Measurements from ENCODE around the gene TUBG1.

DNA sequence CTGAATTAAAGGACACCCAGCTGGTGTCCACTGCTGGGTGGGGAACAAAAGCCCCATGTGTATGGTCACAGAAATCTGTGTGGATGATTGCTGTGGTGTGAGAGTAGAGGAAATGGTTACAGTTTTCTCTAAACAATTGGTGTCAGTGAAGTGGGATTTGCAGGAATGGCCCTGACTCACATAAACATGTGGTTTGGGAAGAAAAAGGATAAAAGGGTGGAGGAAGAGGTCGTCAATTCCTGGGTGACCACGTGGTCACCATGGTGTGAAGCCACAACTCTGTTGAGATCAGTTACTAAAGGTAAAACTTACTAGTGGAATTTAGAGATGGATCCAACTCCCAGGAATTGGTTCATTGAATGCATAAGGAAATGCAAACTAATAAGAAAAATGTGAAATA, 46.0 kb downstream of the TUBG1 start:
- TF ChIP-seq, protein P1, sequence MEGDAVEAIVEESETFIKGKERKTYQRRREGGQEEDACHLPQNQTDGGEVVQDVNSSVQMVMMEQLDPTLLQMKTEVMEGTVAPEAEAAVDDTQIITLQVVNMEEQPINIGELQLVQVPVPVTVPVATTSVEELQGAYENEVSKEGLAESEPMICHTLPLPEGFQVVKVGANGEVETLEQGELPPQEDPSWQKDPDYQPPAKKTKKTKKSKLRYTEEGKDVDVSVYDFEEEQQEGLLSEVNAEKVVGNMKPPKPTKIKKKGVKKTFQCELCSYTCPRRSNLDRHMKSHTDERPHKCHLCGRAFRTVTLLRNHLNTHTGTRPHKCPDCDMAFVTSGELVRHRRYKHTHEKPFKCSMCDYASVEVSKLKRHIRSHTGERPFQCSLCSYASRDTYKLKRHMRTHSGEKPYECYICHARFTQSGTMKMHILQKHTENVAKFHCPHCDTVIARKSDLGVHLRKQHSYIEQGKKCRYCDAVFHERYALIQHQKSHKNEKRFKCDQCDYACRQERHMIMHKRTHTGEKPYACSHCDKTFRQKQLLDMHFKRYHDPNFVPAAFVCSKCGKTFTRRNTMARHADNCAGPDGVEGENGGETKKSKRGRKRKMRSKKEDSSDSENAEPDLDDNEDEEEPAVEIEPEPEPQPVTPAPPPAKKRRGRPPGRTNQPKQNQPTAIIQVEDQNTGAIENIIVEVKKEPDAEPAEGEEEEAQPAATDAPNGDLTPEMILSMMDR (IDR thresholded peaks at IDR 0.05) = no peak
- no peak for TF ChIP-seq POLR2A (IDR thresholded peaks at IDR 0.05)
- TF ChIP-seq EP300 (IDR thresholded peaks at IDR 0.05) = no peak
- TF ChIP-seq POLR2AphosphoS5 (IDR thresholded peaks at IDR 0.05) = no peak
